PFSK-1 (cell line): ENCODE measurements around the gene ATP8A1.

Experiments used
- FOXP2 ChIP-seq: optimal IDR thresholded peaks from 2 replicates; pipeline ENCODE3; 2011; ENCODE audit warnings: borderline replicate concordance, control low read depth, inconsistent platforms; ENCODE audit not compliant: insufficient read depth; ENCODE audit errors: extremely low read length, extremely low read depth
- POLR2AphosphoS5 ChIP-seq: IDR thresholded peaks from 2 replicates; pipeline ENCODE4 v1.6.1; 2012; ENCODE audit warnings: low read depth, mild to moderate bottlenecking, control low read depth, low read length, moderate library complexity
- REST ChIP-seq, 2 experiments: IDR thresholded peaks; 2 replicates each; pipeline versions ENCODE4 v1.6.1 to v1.8.0; 2011 to 2012; ENCODE audit warnings: low read depth in 2 of 2, low read length in 2 of 2, control low read depth in 1 of 2, inconsistent platforms in 1 of 2, mild to moderate bottlenecking in 1 of 2, moderate library complexity in 1 of 2; ENCODE audit not compliant: insufficient read depth in 1 of 2
- SIN3A ChIP-seq: IDR thresholded peaks from 2 replicates; pipeline ENCODE4 v1.6.1; 2012; ENCODE audit warnings: mild to moderate bottlenecking, low read length, moderate library complexity, borderline replicate concordance; ENCODE audit not compliant: insufficient read depth
- TAF1 ChIP-seq: IDR thresholded peaks from 2 replicates; pipeline ENCODE4 v1.6.1; 2012; ENCODE audit warnings: low read length, control low read depth, borderline replicate concordance; ENCODE audit not compliant: insufficient read depth

DNA sequence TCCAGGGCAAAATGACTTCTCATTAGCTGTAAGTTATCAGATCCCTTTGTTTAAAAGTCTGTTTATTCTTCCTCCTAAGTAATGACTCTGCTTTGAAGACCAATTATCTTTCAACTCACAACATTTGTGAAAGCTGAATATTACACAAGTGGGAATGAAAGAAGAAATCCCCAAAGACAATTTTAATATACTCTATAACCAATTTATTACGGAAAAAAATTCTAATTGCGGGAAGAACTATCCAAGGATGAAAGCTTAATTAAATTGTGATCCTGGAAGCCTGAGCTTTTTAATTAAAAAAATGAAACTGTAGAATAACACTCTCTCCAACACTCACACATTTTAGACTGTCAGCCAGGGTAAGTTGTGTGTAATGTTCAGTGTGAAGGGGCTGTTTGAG, 275.2 kb downstream of the ATP8A1 start:
- TF ChIP-seq REST (IDR thresholded peaks at IDR 0.05; ENCODE audit: insufficient read depth in 1 of 2, low read depth in 2 of 2, low read length in 2 of 2) = no peak
- TF ChIP-seq POLR2AphosphoS5 = no peak
- no peak for TF ChIP-seq TAF1
- no peak for TF ChIP-seq SIN3A
- TF ChIP-seq FOXP2 = no peak
